Tibial nerve (tissue), 3 donors: ENCODE data around the gene FBXW7.

Source experiments
- POLR2A ChIP-seq, 2 donors: fragments of 450-650 bp; IDR thresholded peaks; one replicate each; pipeline ENCODE4 v1.6.1; 2017; ENCODE audit warnings: antibody characterized with exemption in 2 of 2, mild to moderate bottlenecking in 2 of 2, moderate library complexity in 2 of 2
- TF ChIP-seq, protein P1 (sequence below), 5 experiments: fragments of 200-600 bp in 3 of 5; fragments of 450-650 bp in 2 of 5; sonication (generic) in 3 of 5; IDR thresholded peaks; one replicate each; pipeline ENCODE4 v1.5.1; 2016 to 2019; ENCODE audit warnings: antibody characterized with exemption in 5 of 5, mild to moderate bottlenecking in 3 of 5, moderate library complexity in 2 of 5

DNA sequence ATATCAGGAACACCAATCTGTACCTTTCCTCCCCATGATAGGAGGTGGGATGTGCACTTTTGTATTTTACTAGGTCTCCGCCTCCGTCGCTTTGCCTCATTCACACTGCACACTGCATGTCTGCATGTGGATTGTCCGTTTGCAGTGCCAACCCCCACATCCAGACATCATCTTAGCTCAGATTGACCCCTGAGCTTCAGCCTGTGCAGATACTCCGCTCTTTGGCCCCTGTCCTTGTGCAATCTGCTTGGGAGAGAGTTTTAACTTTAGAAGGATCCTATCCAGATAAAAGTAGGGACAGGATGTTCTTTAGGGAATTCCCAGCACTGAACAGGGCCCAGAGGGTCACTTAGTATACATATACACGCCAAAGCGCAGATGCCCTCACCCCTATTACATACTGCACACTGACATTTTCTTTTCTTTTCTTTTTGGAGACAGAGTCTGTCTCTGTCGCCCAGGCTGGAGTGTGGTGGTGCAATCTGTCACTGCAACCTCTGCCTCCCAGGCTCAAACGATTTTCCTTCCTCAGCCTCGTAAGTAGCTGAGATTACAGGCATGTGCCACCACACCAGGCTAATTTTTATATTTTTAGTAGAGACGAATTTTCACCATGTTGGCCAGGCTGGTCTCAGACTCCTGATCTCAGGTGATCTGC, 43.3 kb upstream of the FBXW7 start:
- no peak for TF ChIP-seq POLR2A (IDR thresholded peaks at IDR 0.05)
- TF ChIP-seq, protein P1, sequence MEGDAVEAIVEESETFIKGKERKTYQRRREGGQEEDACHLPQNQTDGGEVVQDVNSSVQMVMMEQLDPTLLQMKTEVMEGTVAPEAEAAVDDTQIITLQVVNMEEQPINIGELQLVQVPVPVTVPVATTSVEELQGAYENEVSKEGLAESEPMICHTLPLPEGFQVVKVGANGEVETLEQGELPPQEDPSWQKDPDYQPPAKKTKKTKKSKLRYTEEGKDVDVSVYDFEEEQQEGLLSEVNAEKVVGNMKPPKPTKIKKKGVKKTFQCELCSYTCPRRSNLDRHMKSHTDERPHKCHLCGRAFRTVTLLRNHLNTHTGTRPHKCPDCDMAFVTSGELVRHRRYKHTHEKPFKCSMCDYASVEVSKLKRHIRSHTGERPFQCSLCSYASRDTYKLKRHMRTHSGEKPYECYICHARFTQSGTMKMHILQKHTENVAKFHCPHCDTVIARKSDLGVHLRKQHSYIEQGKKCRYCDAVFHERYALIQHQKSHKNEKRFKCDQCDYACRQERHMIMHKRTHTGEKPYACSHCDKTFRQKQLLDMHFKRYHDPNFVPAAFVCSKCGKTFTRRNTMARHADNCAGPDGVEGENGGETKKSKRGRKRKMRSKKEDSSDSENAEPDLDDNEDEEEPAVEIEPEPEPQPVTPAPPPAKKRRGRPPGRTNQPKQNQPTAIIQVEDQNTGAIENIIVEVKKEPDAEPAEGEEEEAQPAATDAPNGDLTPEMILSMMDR (IDR thresholded peaks at IDR 0.05) = no peak
